ENCODE measurements around the gene MYO1B. TPM values are rescaled to one million over a fixed set of nuclear protein-coding genes. Genes with fewer than 3 reads are reported as not detected.

MYO1B gene
- total RNA-seq, 1 experiment from 2014 or later, result 241 TPM

GRCh38 chr2:191359133-191359532, 113.9 kb downstream of the MYO1B start:
- POLR2A ChIA-PET, result no interaction called here
- intact Hi-C loops (cut with micrococcal nuclease), result no loop called here
- CTCF ChIA-PET, result no interaction called here
- Mint-ChIP-seq H3K4me3 (ENCODE audit: unreplicated experiment) (no peak overlapping the region), H3K27me3 (ENCODE audit: insufficient read depth, unreplicated experiment) (no peaks in the 10 kb centered on the region), H3K36me3 (ENCODE audit: insufficient read depth, unreplicated experiment) (peaks cover 49% of the 10 kb centered on the region), H3K4me1 (ENCODE audit: insufficient read depth, unreplicated experiment) (peaks cover 10% of the 10 kb centered on the region), H3K9me3 (ENCODE audit: unreplicated experiment) (no peaks in the 10 kb centered on the region), H3K27ac (ENCODE audit: low read depth, unreplicated experiment) (no peak overlapping the region)
- no peak for DNase-seq (ENCODE audit: unreplicated experiment)
- no TSS peak for BruUV-seq (replicated peaks)
- TF ChIP-seq CTCF (IDR thresholded peaks at IDR 0.05; ENCODE audit: unreplicated experiment), result no peak

- peak overlapping the region; percentile 83 for H3K27ac Mint-ChIP-seq (ENCODE audit: low read depth, unreplicated experiment)
- no peak for TF ChIP-seq CTCF (IDR thresholded peaks at IDR 0.05; ENCODE audit: unreplicated experiment)
- H3K36me3 Mint-ChIP-seq (ENCODE audit: insufficient read depth, unreplicated experiment), result peaks cover 53% of the 10 kb centered on the region
- ChIA-PET POLR2A (interaction anchor here (1.1 to 1.2 kb wide), 2 partner anchors 115 to 182 kb away, joined by 3 to 4 read pairs; no protein-coding TSS in a partner anchor), CTCF (interaction anchor here (0.5 to 1.4 kb wide), 2 partner anchors 9 to 18 kb away, joined by 3 read pairs; no protein-coding TSS in a partner anchor)
- H3K4me1 Mint-ChIP-seq (ENCODE audit: insufficient read depth, unreplicated experiment), result peaks cover 10% of the 10 kb centered on the region
- peak overlapping the region; percentile 39 for H3K4me3 Mint-ChIP-seq (ENCODE audit: unreplicated experiment)
- H3K9me3 Mint-ChIP-seq (ENCODE audit: unreplicated experiment), result no peaks in the 10 kb centered on the region
- BruUV-seq (replicated peaks), result no TSS peak
- intact Hi-C loops (cut with micrococcal nuclease), result no loop called here
- DNase-seq (ENCODE audit: unreplicated experiment), result no peak
- no peaks in the 10 kb centered on the region for H3K27me3 Mint-ChIP-seq (ENCODE audit: insufficient read depth, unreplicated experiment)
These were observed 115.7 kb downstream of the MYO1B start for GRCh38 chr2:191360918-191361317.

GRCh38 chr2:191362841-191363240, 117.6 kb downstream of the MYO1B start:
- ChIA-PET CTCF (interaction anchor here (0.6 to 1.2 kb wide), 3 partner anchors 87 to 197 kb away, joined by 3 to 5 read pairs (median 3); no protein-coding TSS in a partner anchor), POLR2A (interaction anchor here (0.6 to 1.5 kb wide), 2 partner anchors 11 to 24 kb away, joined by 3 to 4 read pairs; no protein-coding TSS in a partner anchor)
- Mint-ChIP-seq H3K36me3 (ENCODE audit: insufficient read depth, unreplicated experiment) (peaks cover 62% of the 10 kb centered on the region), H3K4me3 (ENCODE audit: unreplicated experiment) (no peak overlapping the region), H3K27me3 (ENCODE audit: insufficient read depth, unreplicated experiment) (no peaks in the 10 kb centered on the region), H3K4me1 (ENCODE audit: insufficient read depth, unreplicated experiment) (peaks cover 10% of the 10 kb centered on the region), H3K27ac (ENCODE audit: low read depth, unreplicated experiment) (no peak overlapping the region), H3K9me3 (ENCODE audit: unreplicated experiment) (no peaks in the 10 kb centered on the region)
- DNase-seq (ENCODE audit: unreplicated experiment), result no peak
- no TSS peak for BruUV-seq (replicated peaks)
- intact Hi-C loops (cut with micrococcal nuclease), result no loop called here
- TF ChIP-seq CTCF (IDR thresholded peaks at IDR 0.05; ENCODE audit: unreplicated experiment), result no peak

- BruUV-seq (replicated peaks), result no TSS peak
- no peak overlapping the region for H3K4me3 Mint-ChIP-seq (ENCODE audit: unreplicated experiment)
- no peaks in the 10 kb centered on the region for H3K27me3 Mint-ChIP-seq (ENCODE audit: insufficient read depth, unreplicated experiment)
- no peak for DNase-seq (ENCODE audit: unreplicated experiment)
- POLR2A ChIA-PET, result interaction anchor here (0.6 to 1.5 kb wide), 4 partner anchors 11 to 375 kb away, joined by 3 to 4 read pairs (median 3); no protein-coding TSS in a partner anchor
- intact Hi-C loops (cut with micrococcal nuclease), result no loop called here
- CTCF ChIA-PET, result interaction anchor here (0.5 to 1.2 kb wide), 4 partner anchors 11 to 197 kb away, joined by 3 to 4 read pairs (median 3); no protein-coding TSS in a partner anchor
- H3K9me3 Mint-ChIP-seq (ENCODE audit: unreplicated experiment), result no peaks in the 10 kb centered on the region
- peaks cover 62% of the 10 kb centered on the region for H3K36me3 Mint-ChIP-seq (ENCODE audit: insufficient read depth, unreplicated experiment)
- peaks cover 10% of the 10 kb centered on the region for H3K4me1 Mint-ChIP-seq (ENCODE audit: insufficient read depth, unreplicated experiment)
- H3K27ac Mint-ChIP-seq (ENCODE audit: low read depth, unreplicated experiment), result no peak overlapping the region
- no peak for TF ChIP-seq CTCF (IDR thresholded peaks at IDR 0.05; ENCODE audit: unreplicated experiment)
These were observed 118.1 kb downstream of the MYO1B start for GRCh38 chr2:191363267-191363666.

Data from MCF 10A (cell line).